Neuronal stem cell (in vitro differentiated cells): ENCODE results near the gene GPX2.

Experiments
- DNase-seq: peaks from one replicate; pipeline ENCODE4 v3.0.0-alpha.2; 2013; ENCODE audit warnings: low spot score
- H2AFZ ChIP-seq: one replicate; pipeline ENCODE4 v1.6.1; 2013; ENCODE audit warnings: mild to moderate bottlenecking, low read length, inconsistent platforms
- H2AK5ac ChIP-seq: 2 replicates; pipeline ENCODE4 v1.6.1; 2013; ENCODE audit warnings: low read depth, mild to moderate bottlenecking, inconsistent platforms, low read length, moderate library complexity, mixed read lengths
- H2BK120ac ChIP-seq: 2 replicates; pipeline ENCODE4 v1.6.1; 2013; ENCODE audit warnings: low read depth, mild to moderate bottlenecking, inconsistent platforms, low read length, moderate library complexity, mixed read lengths
- H2BK12ac ChIP-seq: one replicate; pipeline ENCODE4 v1.6.1; 2013; ENCODE audit warnings: low read length, inconsistent platforms
- H2BK15ac ChIP-seq: 2 replicates; pipeline ENCODE4 v1.6.1; 2013; ENCODE audit warnings: mild to moderate bottlenecking, low read length, inconsistent platforms, mixed read lengths
- H2BK5ac ChIP-seq: one replicate; pipeline ENCODE4 v1.6.1; 2013; ENCODE audit warnings: inconsistent platforms, mild to moderate bottlenecking, low read length, moderate library complexity
- H3K14ac ChIP-seq: one replicate; pipeline ENCODE4 v1.6.1; 2013; ENCODE audit warnings: low read length, inconsistent platforms
- H3K18ac ChIP-seq: 2 replicates; pipeline ENCODE4 v1.6.1; 2013; ENCODE audit warnings: low read length, inconsistent platforms
- H3K23ac ChIP-seq: 2 replicates; pipeline ENCODE4 v1.6.1; 2013; ENCODE audit warnings: low read depth, mild to moderate bottlenecking, mixed read lengths, low read length, inconsistent platforms; ENCODE audit not compliant: poor library complexity
- H3K27ac ChIP-seq: replicated peaks from 3 replicates; pipeline ENCODE4 v1.5.1; 2013; ENCODE audit warnings: low read length, inconsistent platforms
- H3K27me3 ChIP-seq, 3 experiments: 2 replicates each; pipeline ENCODE4 v1.6.1; 2013; ENCODE audit warnings: low read length in 3 of 3, mild to moderate bottlenecking in 2 of 3, inconsistent platforms in 1 of 3, low read depth in 1 of 3, mixed read lengths in 1 of 3, moderate library complexity in 1 of 3; ENCODE audit not compliant: control insufficient read depth in 3 of 3, insufficient read depth in 3 of 3
- H3K36me3 ChIP-seq, 2 donors: replicated peaks in 1 of 2; 2 replicates each; pipeline ENCODE4 v1.6.1; 2013; ENCODE audit warnings: low read length in 2 of 2; ENCODE audit not compliant: control insufficient read depth in 2 of 2, insufficient read depth in 2 of 2
- H3K4ac ChIP-seq: 2 replicates; pipeline ENCODE4 v1.6.1; 2013; ENCODE audit warnings: inconsistent platforms, mild to moderate bottlenecking, low read length, moderate library complexity
- H3K4me1 ChIP-seq, 2 donors: 1 replicate in 1 of 2; 2 replicates in 1 of 2; pipeline ENCODE4 v1.6.1; 2013; ENCODE audit warnings: low read length in 2 of 2, low read depth in 1 of 2; ENCODE audit not compliant: control insufficient read depth in 2 of 2, insufficient read depth in 1 of 2
- H3K4me2 ChIP-seq: one replicate; pipeline ENCODE4 v1.6.1; 2013; ENCODE audit warnings: mild to moderate bottlenecking, low read length, inconsistent platforms; ENCODE audit not compliant: insufficient read depth, poor library complexity, severe bottlenecking
- H3K4me3 ChIP-seq, 2 donors: 2 replicates each; pipeline ENCODE4 v1.5.1; 2013; ENCODE audit warnings: low read length in 2 of 2, mild to moderate bottlenecking in 2 of 2, inconsistent platforms in 1 of 2, moderate library complexity in 1 of 2
- H3K79me1 ChIP-seq: one replicate; pipeline ENCODE4 v1.6.1; 2013; ENCODE audit warnings: low read depth, mild to moderate bottlenecking, inconsistent platforms, low read length, moderate library complexity
- H3K9ac ChIP-seq: one replicate; pipeline ENCODE4 v1.6.1; 2013; ENCODE audit warnings: mild to moderate bottlenecking, low read depth, low read length, inconsistent platforms; ENCODE audit not compliant: poor library complexity
- H3K9me3 ChIP-seq, 2 donors: replicated peaks in 1 of 2; 2 replicates each; pipeline versions ENCODE3 to v1.6.1; 2013; ENCODE audit warnings: low read length in 2 of 2, mild to moderate bottlenecking in 2 of 2, inconsistent platforms in 1 of 2, low read depth in 1 of 2, mixed read lengths in 1 of 2, moderate library complexity in 1 of 2; ENCODE audit not compliant: control insufficient read depth in 2 of 2, insufficient read depth in 1 of 2
- H4K8ac ChIP-seq: one replicate; pipeline ENCODE4 v1.6.1; 2013; ENCODE audit warnings: low read depth, mild to moderate bottlenecking, inconsistent platforms, low read length, moderate library complexity
- H4K91ac ChIP-seq: one replicate; pipeline ENCODE4 v1.6.1; 2013; ENCODE audit warnings: low read length, low read depth, mild to moderate bottlenecking, inconsistent platforms; ENCODE audit not compliant: poor library complexity
- WGBS, 2 donors: extraction: QIAGEN DNeasy Blood & Tissue Kit; methylation state at CpG; one replicate each; pipeline ENCODE4 v1.1.7; 2013; ENCODE audit warnings: missing lambda C conversion rate in 2 of 2, mixed read lengths in 1 of 2; ENCODE audit not compliant: insufficient read length in 2 of 2, insufficient replicate concordance in 1 of 2; ENCODE audit errors: extremely low coverage in 2 of 2; 5-methylcytosine and 5-hydroxymethylcytosine counted together

The GPX2 gene

DNA sequence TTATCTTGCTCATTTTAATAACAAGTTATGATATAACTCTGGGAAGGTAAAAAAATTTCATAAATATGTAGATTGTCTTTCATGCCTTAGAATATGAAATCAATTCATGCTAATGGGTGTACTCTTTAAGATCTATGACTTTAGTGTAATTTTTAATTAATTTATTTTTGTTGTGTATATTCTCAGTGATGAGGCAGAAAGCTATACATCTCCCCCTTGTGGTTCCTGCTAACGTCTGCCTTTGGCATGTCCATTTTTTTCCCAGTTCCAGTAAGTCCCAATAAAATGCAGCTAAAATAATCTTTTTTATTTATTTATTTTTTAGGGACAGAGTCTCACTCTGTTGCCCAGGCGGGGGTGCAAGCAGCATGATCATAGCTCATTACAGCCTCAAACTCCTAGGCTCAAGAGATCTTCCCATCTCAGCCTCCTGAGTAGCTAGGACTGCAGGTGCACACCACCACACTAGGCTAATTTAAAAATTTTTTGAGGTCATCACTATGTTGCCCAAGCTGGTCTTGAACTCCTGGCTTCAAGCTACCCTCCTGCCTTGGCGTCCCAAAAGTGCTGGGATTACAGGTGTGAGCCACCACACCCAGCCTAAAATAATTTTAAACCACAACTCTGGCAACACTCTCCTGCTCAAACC, 31.6 kb downstream of the GPX2 start:
- Histone ChIP-seq H3K9ac (no peak overlapping the region), H3K27me3 (peaks cover 0 to 4% (median 0%) of the 10 kb centered on the region in 3 experiments), H3K36me3 (peaks cover 0 to 1% of the 10 kb centered on the region in 2 donors), H3K4me1 (peaks cover 0 to 4% of the 10 kb centered on the region in 2 donors), H2AK5ac (no peak overlapping the region), H2BK15ac (no peak overlapping the region), H3K4ac (no peak overlapping the region), H2BK5ac (no peak overlapping the region), H2AFZ (no peak overlapping the region), H4K91ac (no peak overlapping the region), H3K4me2 (no peak overlapping the region), H3K4me3 (no peak overlapping the region), H3K18ac (no peak overlapping the region), H3K9me3 (no peaks in the 10 kb centered on the region), H3K23ac (no peak overlapping the region), H4K8ac (no peak overlapping the region), H2BK120ac (no peak overlapping the region), H3K27ac (no peak overlapping the region), H2BK12ac (no peak overlapping the region), H3K79me1 (peaks cover 2% of the 10 kb centered on the region), H3K14ac (no peak overlapping the region)
- WGBS, 2 donors, result no CpG with 5 or more reads among the region's 3 CpGs
- no peak for DNase-seq

- H2BK12ac ChIP-seq, result no peak overlapping the region
- no peak for DNase-seq
- no CpG with 5 or more reads among the region's 6 CpGs for WGBS, 2 donors
- no peaks in the 10 kb centered on the region for H3K36me3 ChIP-seq
- H3K4ac ChIP-seq, result no peak overlapping the region
- H2AK5ac ChIP-seq, result no peak overlapping the region
- H3K27ac ChIP-seq, result no peak overlapping the region
- no peak overlapping the region for H2BK15ac ChIP-seq
- H3K79me1 ChIP-seq, result no peaks in the 10 kb centered on the region
- no peak overlapping the region for H3K4me3 ChIP-seq
- no peak overlapping the region for H3K9ac ChIP-seq
- H3K18ac ChIP-seq, result no peak overlapping the region
- H3K9me3 ChIP-seq, result no peaks in the 10 kb centered on the region
- no peak overlapping the region for H2AFZ ChIP-seq
- H4K91ac ChIP-seq, result no peak overlapping the region
- no peak overlapping the region for H3K23ac ChIP-seq
- peaks cover 0 to 26% (median 0%) of the 10 kb centered on the region in 3 experiments for H3K27me3 ChIP-seq
- H3K14ac ChIP-seq, result no peak overlapping the region
- no peak overlapping the region for H3K4me2 ChIP-seq
- H4K8ac ChIP-seq, result no peak overlapping the region
- no peak overlapping the region for H2BK120ac ChIP-seq
- H2BK5ac ChIP-seq, result no peak overlapping the region
- H3K4me1 ChIP-seq, result no peaks in the 10 kb centered on the region
Measured at GRCh38 chr14:64906022-64906421, 36.5 kb downstream of the GPX2 start.

GRCh38 chr14:64899958-64900357, 42.6 kb downstream of the GPX2 start:
- Histone ChIP-seq H3K36me3 (no peaks in the 10 kb centered on the region), H2BK5ac (no peak overlapping the region), H3K79me1 (no peaks in the 10 kb centered on the region), H3K14ac (no peak overlapping the region), H3K4me1 (no peaks in the 10 kb centered on the region), H3K27me3 (peaks cover 0 to 53% (median 0%) of the 10 kb centered on the region in 3 experiments), H4K8ac (no peak overlapping the region), H2BK120ac (no peak overlapping the region), H3K4me3 (no peak overlapping the region), H3K9ac (no peak overlapping the region), H3K4ac (no peak overlapping the region), H2AK5ac (no peak overlapping the region), H2AFZ (no peak overlapping the region), H2BK12ac (no peak overlapping the region), H4K91ac (no peak overlapping the region), H3K18ac (no peak overlapping the region), H3K4me2 (no peak overlapping the region), H3K27ac (no peak overlapping the region), H3K9me3 (no peaks in the 10 kb centered on the region), H2BK15ac (no peak overlapping the region), H3K23ac (no peak overlapping the region)
- WGBS, 2 donors, result no CpG with 5 or more reads among the region's 1 CpG
- no peak for DNase-seq

GRCh38 chr14:64891839-64892375, 50.6 kb downstream of the GPX2 start:
- no peak overlapping the region for H3K4me3 ChIP-seq
- H3K36me3 ChIP-seq, result no peaks in the 10 kb centered on the region
- peaks cover 0 to 16% (median 0%) of the 10 kb centered on the region in 3 experiments for H3K27me3 ChIP-seq
- H2BK12ac ChIP-seq, result no peak overlapping the region
- H3K4ac ChIP-seq, result no peak overlapping the region
- H2AFZ ChIP-seq, result no peak overlapping the region
- no peak overlapping the region for H3K23ac ChIP-seq
- H3K79me1 ChIP-seq, result no peaks in the 10 kb centered on the region
- H4K8ac ChIP-seq, result no peak overlapping the region
- H2AK5ac ChIP-seq, result no peak overlapping the region
- H3K14ac ChIP-seq, result no peak overlapping the region
- H3K4me2 ChIP-seq, result no peak overlapping the region
- no peak overlapping the region for H3K18ac ChIP-seq
- H3K4me1 ChIP-seq, result no peaks in the 10 kb centered on the region
- H3K9me3 ChIP-seq, result no peaks in the 10 kb centered on the region
- no peak overlapping the region for H4K91ac ChIP-seq
- no peak for DNase-seq
- no peak overlapping the region for H2BK5ac ChIP-seq
- H3K9ac ChIP-seq, result no peak overlapping the region
- WGBS, 2 donors, result no CpG with 5 or more reads among the region's 2 CpGs
- no peak overlapping the region for H3K27ac ChIP-seq
- no peak overlapping the region for H2BK120ac ChIP-seq
- no peak overlapping the region for H2BK15ac ChIP-seq
